Mesodermal cell (in vitro differentiated cells): ENCODE results near the gene POLR2B. TPM values are rescaled to one million over a fixed set of nuclear protein-coding genes. Genes with fewer than 3 reads are reported as not detected.
"Not testable (repeated sequence)": the region's sequence is repeated elsewhere in the genome, so short reads cannot be mapped to it uniquely, and the experiment has no call there.

Source experiments
- H3K27ac ChIP-seq: 2 replicates; pipeline ENCODE4 v1.7.0; 2013; ENCODE audit warnings: mild to moderate bottlenecking, low read depth, low read length, moderate library complexity; ENCODE audit not compliant: severe bottlenecking
- H3K36me3 ChIP-seq: 2 replicates; pipeline ENCODE4 v1.7.1; 2013; ENCODE audit warnings: mild to moderate bottlenecking, low read length, moderate library complexity; ENCODE audit not compliant: control insufficient read depth, insufficient read depth
- H3K4me1 ChIP-seq: one replicate; pipeline ENCODE4 v1.7.1; 2013; ENCODE audit warnings: mild to moderate bottlenecking, low read length; ENCODE audit not compliant: insufficient read depth, control insufficient read depth, poor library complexity, severe bottlenecking
- H3K4me3 ChIP-seq: 2 replicates; pipeline ENCODE4 v1.7.0; 2013; ENCODE audit warnings: low read length, control low read depth, mild to moderate bottlenecking; ENCODE audit not compliant: insufficient read depth, poor library complexity, severe bottlenecking; ENCODE audit errors: extremely low read depth
- H3K9me3 ChIP-seq: 2 replicates; pipeline ENCODE4 v1.7.1; 2013; ENCODE audit warnings: mild to moderate bottlenecking, low read length, moderate library complexity; ENCODE audit not compliant: control insufficient read depth
- WGBS, 2 experiments: methylation state at CpG; one replicate each; pipeline ENCODE4 v1.1.5; 2013; ENCODE audit warnings: missing lambda C conversion rate in 2 of 2; ENCODE audit not compliant: insufficient coverage in 2 of 2; 5-methylcytosine and 5-hydroxymethylcytosine counted together
- polyA plus RNA-seq, 2 experiments: library from polyadenylated mRNA; stranded (reverse); fragments of 50-300 nt; gene quantifications; one replicate each; pipeline ENCODE4 v1.2.3, GENCODE V29; 2013

The POLR2B gene
- polyA plus RNA-seq (2013, experiment 1 of 2) = 102 TPM
- 97.9 TPM for polyA plus RNA-seq (2013, experiment 2 of 2)

GRCh38 chr4:56978750-56979303, at the start of gene POLR2B:
Gene POLR2B, plus strand, starts transcription at chr4:56978896. Its CDS starts 90 bp downstream, at chr4:56978986.
- H3K27ac ChIP-seq = peak within 1 kb of the TSS; percentile 96
- H3K4me1 ChIP-seq = peaks cover 19% of the 10 kb centered on the region
- WGBS, 2 experiments = 0% methylated on average over 21 to 29 of the region's 37 CpGs

GRCh38 chr4:56930638-56931037, 48.1 kb upstream of the POLR2B start:
- 95 to 97% methylated on average over 7 of the region's 7 CpGs for WGBS, 2 experiments
- H3K36me3 ChIP-seq = peaks cover 73% of the 10 kb centered on the region
- no peak overlapping the region for H3K4me3 ChIP-seq
- no peak overlapping the region for H3K27ac ChIP-seq
- no peaks in the 10 kb centered on the region for H3K9me3 ChIP-seq
- H3K4me1 ChIP-seq = no peaks in the 10 kb centered on the region

More at GRCh38 chr4:56978750-56979303, at the start of gene POLR2B:
- Histone ChIP-seq H3K9me3 (no peaks in the 10 kb centered on the region), H3K36me3 (peaks cover 22% of the 10 kb centered on the region), H3K4me3 (peak within 1 kb of the TSS; percentile 98)

DNA sequence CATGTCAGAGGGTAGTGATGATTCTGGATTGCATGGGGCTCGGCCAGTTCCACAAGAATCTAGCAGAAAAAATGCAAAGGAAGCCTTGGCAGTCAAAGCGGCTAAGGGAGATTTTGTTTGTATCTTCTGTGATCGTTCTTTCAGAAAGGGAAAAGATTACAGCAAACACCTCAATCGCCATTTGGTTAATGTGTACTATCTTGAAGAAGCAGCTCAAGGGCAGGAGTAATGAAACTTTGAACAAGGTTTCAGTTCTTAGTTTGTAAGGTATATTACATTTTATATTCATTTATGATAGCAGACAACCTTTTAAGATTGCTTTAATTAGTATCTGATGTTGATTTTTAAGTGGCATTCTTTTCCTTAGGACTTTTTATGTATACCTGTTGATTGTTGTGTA, 46.8 kb upstream of the POLR2B start:
- WGBS, 2 experiments = 83 to 86% methylated on average over 3 to 4 of the region's 4 CpGs
- no peak overlapping the region for H3K4me3 ChIP-seq
- peaks cover 70% of the 10 kb centered on the region for H3K36me3 ChIP-seq
- H3K9me3 ChIP-seq = no peaks in the 10 kb centered on the region
- H3K27ac ChIP-seq = no peak overlapping the region
- H3K4me1 ChIP-seq = no peaks in the 10 kb centered on the region

GRCh38 chr4:56937262-56937661, 41.4 kb upstream of the POLR2B start:
- Histone ChIP-seq H3K36me3 (peaks cover 55% of the 10 kb centered on the region), H3K4me3 (no peak overlapping the region), H3K9me3 (no peaks in the 10 kb centered on the region), H3K27ac (no peak overlapping the region), H3K4me1 (no peaks in the 10 kb centered on the region)
- WGBS, 2 experiments = 93 to 99% methylated on average over 6 of the region's 6 CpGs

GRCh38 chr4:56939826-56940225, 38.9 kb upstream of the POLR2B start:
- not testable (repeated sequence) for H3K4me1 ChIP-seq, H3K4me3 ChIP-seq, H3K9me3 ChIP-seq, H3K27ac ChIP-seq
- 94 to 100% methylated on average over 5 to 10 of the region's 14 CpGs for WGBS, 2 experiments
- H3K36me3 ChIP-seq = peaks cover 46% of the 10 kb centered on the region

GRCh38 chr4:56940403-56940802, 38.3 kb upstream of the POLR2B start:
- no peaks in the 10 kb centered on the region for H3K4me1 ChIP-seq
- H3K4me3 ChIP-seq = no peak overlapping the region
- no peak overlapping the region for H3K27ac ChIP-seq
- peaks cover 46% of the 10 kb centered on the region for H3K36me3 ChIP-seq
- 92 to 93% methylated on average over 6 to 11 of the region's 12 CpGs for WGBS, 2 experiments
- no peaks in the 10 kb centered on the region for H3K9me3 ChIP-seq

DNA sequence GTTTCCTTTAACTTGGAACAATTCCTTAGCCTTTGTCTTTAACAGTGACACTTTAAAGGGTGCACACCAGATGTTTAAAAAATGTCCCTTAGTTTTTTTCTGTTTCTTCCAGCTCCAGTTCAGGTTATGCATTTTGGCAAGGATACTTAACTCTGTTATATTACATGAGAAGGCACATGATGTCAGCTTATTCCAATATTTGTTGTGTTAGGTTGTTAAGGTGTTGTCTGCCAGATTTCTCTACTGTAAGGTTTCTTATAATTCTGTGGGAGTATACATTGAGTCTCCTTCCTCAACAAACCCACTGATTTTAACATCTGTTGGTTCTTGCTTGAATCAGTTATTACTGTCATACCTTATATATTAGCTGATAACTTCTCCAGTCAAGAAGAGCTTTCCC, 37.7 kb upstream of the POLR2B start:
- H3K4me3 ChIP-seq = no peak overlapping the region
- H3K36me3 ChIP-seq = peaks cover 45% of the 10 kb centered on the region
- H3K4me1 ChIP-seq = no peaks in the 10 kb centered on the region
- H3K27ac ChIP-seq = no peak overlapping the region
- H3K9me3 ChIP-seq = no peaks in the 10 kb centered on the region

GRCh38 chr4:56941403-56941802, 37.3 kb upstream of the POLR2B start:
- WGBS, 2 experiments = 100% methylated on average over 1 of the region's 3 CpGs; no CpG with 5 or more reads in 1 of the 2 experiments
- H3K4me3 ChIP-seq = no peak overlapping the region
- no peak overlapping the region for H3K27ac ChIP-seq

GRCh38 chr4:56953680-56954520, 24.8 kb upstream of the POLR2B start:
- Histone ChIP-seq H3K4me1 (no peaks in the 10 kb centered on the region), H3K36me3 (no peaks in the 10 kb centered on the region), H3K4me3 (no peak overlapping the region), H3K27ac (no peak overlapping the region), H3K9me3 (no peaks in the 10 kb centered on the region)
- WGBS, 2 experiments = 96 to 98% methylated on average over 5 to 6 of the region's 9 CpGs

More at GRCh38 chr4:56941403-56941802, 37.3 kb upstream of the POLR2B start:
- Histone ChIP-seq H3K9me3 (no peaks in the 10 kb centered on the region), H3K4me1 (no peaks in the 10 kb centered on the region), H3K36me3 (peaks cover 41% of the 10 kb centered on the region)

- Histone ChIP-seq H3K36me3 (peaks cover 21% of the 10 kb centered on the region), H3K4me3 (no peak overlapping the region), H3K9me3 (no peaks in the 10 kb centered on the region), H3K4me1 (no peaks in the 10 kb centered on the region), H3K27ac (no peak overlapping the region)
- WGBS, 2 experiments = 82 to 88% methylated on average over 6 of the region's 7 CpGs
These were observed 20.6 kb upstream of the POLR2B start for GRCh38 chr4:56958111-56958517.

DNA sequence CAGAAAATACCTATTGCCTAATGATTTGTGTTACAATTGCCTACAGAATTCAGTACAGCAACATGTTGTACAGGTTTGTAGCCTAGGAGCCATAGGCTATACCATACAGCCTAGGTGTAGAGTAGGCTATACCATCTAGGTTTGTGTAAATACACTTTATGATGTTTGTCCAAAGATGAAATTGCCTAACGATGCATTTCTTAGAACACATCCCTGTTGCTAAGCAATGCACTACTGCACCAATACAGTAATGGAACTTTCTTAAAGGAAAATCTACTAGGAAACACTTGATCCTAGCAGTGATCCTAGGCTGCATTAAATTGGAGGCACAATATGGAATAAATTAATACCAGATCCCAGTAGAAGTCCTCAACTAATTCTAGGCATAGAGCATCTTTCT, 19.6 kb upstream of the POLR2B start:
- H3K4me1 ChIP-seq = no peaks in the 10 kb centered on the region
- peaks cover 30% of the 10 kb centered on the region for H3K36me3 ChIP-seq
- H3K4me3 ChIP-seq = no peak overlapping the region
- H3K9me3 ChIP-seq = no peaks in the 10 kb centered on the region
- WGBS, 2 experiments = no CpG with 5 or more reads among the region's 1 CpG
- H3K27ac ChIP-seq = no peak overlapping the region
